GM23338 (cell line): ENCODE measurements around the gene B3GALT5. TPM values are rescaled to one million over a fixed set of nuclear protein-coding genes. Genes with fewer than 3 reads are reported as not detected.

Experiments used
- ATAC-seq: fragments of 200-7000 bp; cut with Tn5 transposase; 3 replicates; pipeline ENCODE4 v1.9.1; 2020
- DNase-seq: peaks from one replicate; pipeline ENCODE4 v3.0.0-alpha.2; 2015; ENCODE audit warnings: low spot score
- H2AFZ ChIP-seq: fragments of 200-600 bp; sonication (generic); 2 replicates; pipeline ENCODE4 v1.8.0; 2016; ENCODE audit warnings: antibody characterized with exemption, mild to moderate bottlenecking, moderate library complexity
- H3F3A ChIP-seq: fragments of 200-600 bp; sonication (generic); replicated peaks from 2 replicates; pipeline ENCODE4 v1.8.0; 2017; ENCODE audit warnings: antibody characterized with exemption, mixed run types, low read depth
- H3K27ac ChIP-seq: fragments of 200-600 bp; sonication (generic); 2 replicates; pipeline ENCODE4 v1.6.1; 2016; ENCODE audit warnings: low read depth
- H3K27me3 ChIP-seq: fragments of 200-600 bp; sonication (generic); 2 replicates; pipeline ENCODE4 v1.8.0; 2016; ENCODE audit warnings: mild to moderate bottlenecking, mixed run types, moderate library complexity; ENCODE audit not compliant: insufficient read depth
- H3K36me3 ChIP-seq: fragments of 200-600 bp; sonication (generic); 2 replicates; pipeline ENCODE4 v1.8.0; 2016; ENCODE audit warnings: mild to moderate bottlenecking; ENCODE audit not compliant: insufficient read depth
- H3K4me1 ChIP-seq: fragments of 200-600 bp; sonication (generic); 2 replicates; pipeline ENCODE4 v1.8.0; 2016; ENCODE audit warnings: mild to moderate bottlenecking, moderate library complexity; ENCODE audit not compliant: insufficient read depth
- H3K4me2 ChIP-seq: fragments of 200-600 bp; sonication (generic); 2 replicates; pipeline ENCODE4 v1.7.1; 2017; ENCODE audit warnings: mixed run types
- H3K4me3 ChIP-seq: fragments of 200-600 bp; sonication (generic); 2 replicates; pipeline ENCODE4 v1.6.1; 2016; ENCODE audit warnings: mixed run types
- H3K79me2 ChIP-seq: fragments of 200-600 bp; sonication (generic); replicated peaks from 2 replicates; pipeline ENCODE4 v1.8.0; 2017; ENCODE audit warnings: mild to moderate bottlenecking; ENCODE audit not compliant: insufficient read depth
- H3K9me2 ChIP-seq: fragments of 200-600 bp; sonication (generic); 2 replicates; pipeline ENCODE4 v1.8.0; 2017; ENCODE audit not compliant: insufficient read depth
- H4K20me1 ChIP-seq: fragments of 200-600 bp; sonication (generic); replicated peaks from 2 replicates; pipeline ENCODE4 v1.8.0; 2017; ENCODE audit warnings: mild to moderate bottlenecking; ENCODE audit not compliant: insufficient read depth
- H3K27ac Mint-ChIP-seq: 2 replicates; pipeline ENCODE4 v1.8.0; 2020; ENCODE audit warnings: inconsistent platforms, mild to moderate bottlenecking, moderate library complexity, mixed read lengths
- H3K27me3 Mint-ChIP-seq: 3 replicates; pipeline ENCODE4 v1.8.0; 2022; ENCODE audit warnings: low read depth, mild to moderate bottlenecking, moderate library complexity, mixed read lengths, inconsistent platforms; ENCODE audit not compliant: insufficient read depth, poor library complexity
- H3K36me3 Mint-ChIP-seq: 3 replicates; pipeline ENCODE4 v1.8.0; 2021; ENCODE audit warnings: low read depth, mild to moderate bottlenecking, inconsistent platforms, moderate library complexity, mixed read lengths
- H3K4me1 Mint-ChIP-seq: 3 replicates; pipeline ENCODE4 v1.8.0; 2020; ENCODE audit warnings: mild to moderate bottlenecking, inconsistent platforms, mixed read lengths
- H3K4me3 Mint-ChIP-seq: 3 replicates; pipeline ENCODE4 v1.8.0; 2021; ENCODE audit warnings: moderate library complexity, mild to moderate bottlenecking, inconsistent platforms, mixed read lengths
- H3K9me3 Mint-ChIP-seq: 3 replicates; pipeline ENCODE4 v1.8.0; 2020; ENCODE audit warnings: moderate library complexity, mild to moderate bottlenecking, inconsistent platforms, mixed read lengths
- EZH2phosphoT487 ChIP-seq: fragments of 200-600 bp; sonication (generic); IDR thresholded peaks from one replicate; pipeline ENCODE4 v1.8.1; 2018; ENCODE audit warnings: antibody characterized with exemption; ENCODE audit not compliant: unreplicated experiment
- ZNF114 ChIP-seq: fragments of 250-450 bp; sonication (Bioruptor Pico); IDR thresholded peaks from 2 replicates; pipeline ENCODE4 v1.5.0; 2020; ENCODE audit warnings: mild to moderate bottlenecking, moderate library complexity
- polyA plus RNA-seq: library from polyadenylated mRNA; unstranded; fragments of >200 nt; fragmentation: Nextera tagmentation; extraction: Ambion mirVana; gene quantifications from 2 replicates; pipeline ENCODE4 v1.2.1, GENCODE V29; 2016
- total RNA-seq: library from RNA; depleted of rRNA; stranded (reverse); fragments of >200 nt; shearing (Covaris generic); gene quantifications from 2 replicates; pipeline ENCODE4 v1.2.3, GENCODE V29; 2014
- TF ChIP-seq, protein P1 (sequence below): fragments of 250-450 bp; sonication (Bioruptor Pico); IDR thresholded peaks from 2 replicates; pipeline ENCODE4 v1.5.0; 2020; ENCODE audit warnings: mild to moderate bottlenecking, moderate library complexity
- TF ChIP-seq, protein P2 (sequence below): IDR thresholded peaks from one replicate; pipeline ENCODE4 v1.6.1; 2018; ENCODE audit warnings: antibody characterized with exemption; ENCODE audit not compliant: unreplicated experiment
- TF ChIP-seq, protein P3 (sequence below): IDR thresholded peaks from 2 replicates; pipeline ENCODE4 v1.6.1; 2016; ENCODE audit warnings: antibody characterized with exemption

The B3GALT5 gene
- total and polyA plus RNA-seq, 2 experiments from 2014 or later, result 6.2 to 37.5 TPM

DNA sequence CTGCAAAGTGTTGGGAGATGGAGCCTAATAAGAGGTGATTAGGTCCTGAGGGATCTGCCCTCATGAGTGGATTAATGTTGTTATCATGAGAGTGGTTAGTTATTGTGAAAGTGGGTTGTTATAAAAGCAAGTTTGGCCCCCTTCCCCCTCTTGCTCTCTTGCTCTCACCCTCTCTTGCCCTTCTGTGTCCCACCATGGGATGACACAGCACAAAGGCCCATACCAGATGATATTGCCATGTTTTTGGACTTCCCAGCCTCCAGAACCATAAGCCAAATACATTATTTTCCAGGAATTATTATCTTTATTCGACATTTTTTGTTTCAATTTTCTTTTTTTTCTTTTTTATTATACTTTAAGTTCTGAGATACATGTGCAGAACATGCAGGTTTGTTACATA is 90.8 kb downstream of the B3GALT5 start (continued):
- TF ChIP-seq, protein P1, sequence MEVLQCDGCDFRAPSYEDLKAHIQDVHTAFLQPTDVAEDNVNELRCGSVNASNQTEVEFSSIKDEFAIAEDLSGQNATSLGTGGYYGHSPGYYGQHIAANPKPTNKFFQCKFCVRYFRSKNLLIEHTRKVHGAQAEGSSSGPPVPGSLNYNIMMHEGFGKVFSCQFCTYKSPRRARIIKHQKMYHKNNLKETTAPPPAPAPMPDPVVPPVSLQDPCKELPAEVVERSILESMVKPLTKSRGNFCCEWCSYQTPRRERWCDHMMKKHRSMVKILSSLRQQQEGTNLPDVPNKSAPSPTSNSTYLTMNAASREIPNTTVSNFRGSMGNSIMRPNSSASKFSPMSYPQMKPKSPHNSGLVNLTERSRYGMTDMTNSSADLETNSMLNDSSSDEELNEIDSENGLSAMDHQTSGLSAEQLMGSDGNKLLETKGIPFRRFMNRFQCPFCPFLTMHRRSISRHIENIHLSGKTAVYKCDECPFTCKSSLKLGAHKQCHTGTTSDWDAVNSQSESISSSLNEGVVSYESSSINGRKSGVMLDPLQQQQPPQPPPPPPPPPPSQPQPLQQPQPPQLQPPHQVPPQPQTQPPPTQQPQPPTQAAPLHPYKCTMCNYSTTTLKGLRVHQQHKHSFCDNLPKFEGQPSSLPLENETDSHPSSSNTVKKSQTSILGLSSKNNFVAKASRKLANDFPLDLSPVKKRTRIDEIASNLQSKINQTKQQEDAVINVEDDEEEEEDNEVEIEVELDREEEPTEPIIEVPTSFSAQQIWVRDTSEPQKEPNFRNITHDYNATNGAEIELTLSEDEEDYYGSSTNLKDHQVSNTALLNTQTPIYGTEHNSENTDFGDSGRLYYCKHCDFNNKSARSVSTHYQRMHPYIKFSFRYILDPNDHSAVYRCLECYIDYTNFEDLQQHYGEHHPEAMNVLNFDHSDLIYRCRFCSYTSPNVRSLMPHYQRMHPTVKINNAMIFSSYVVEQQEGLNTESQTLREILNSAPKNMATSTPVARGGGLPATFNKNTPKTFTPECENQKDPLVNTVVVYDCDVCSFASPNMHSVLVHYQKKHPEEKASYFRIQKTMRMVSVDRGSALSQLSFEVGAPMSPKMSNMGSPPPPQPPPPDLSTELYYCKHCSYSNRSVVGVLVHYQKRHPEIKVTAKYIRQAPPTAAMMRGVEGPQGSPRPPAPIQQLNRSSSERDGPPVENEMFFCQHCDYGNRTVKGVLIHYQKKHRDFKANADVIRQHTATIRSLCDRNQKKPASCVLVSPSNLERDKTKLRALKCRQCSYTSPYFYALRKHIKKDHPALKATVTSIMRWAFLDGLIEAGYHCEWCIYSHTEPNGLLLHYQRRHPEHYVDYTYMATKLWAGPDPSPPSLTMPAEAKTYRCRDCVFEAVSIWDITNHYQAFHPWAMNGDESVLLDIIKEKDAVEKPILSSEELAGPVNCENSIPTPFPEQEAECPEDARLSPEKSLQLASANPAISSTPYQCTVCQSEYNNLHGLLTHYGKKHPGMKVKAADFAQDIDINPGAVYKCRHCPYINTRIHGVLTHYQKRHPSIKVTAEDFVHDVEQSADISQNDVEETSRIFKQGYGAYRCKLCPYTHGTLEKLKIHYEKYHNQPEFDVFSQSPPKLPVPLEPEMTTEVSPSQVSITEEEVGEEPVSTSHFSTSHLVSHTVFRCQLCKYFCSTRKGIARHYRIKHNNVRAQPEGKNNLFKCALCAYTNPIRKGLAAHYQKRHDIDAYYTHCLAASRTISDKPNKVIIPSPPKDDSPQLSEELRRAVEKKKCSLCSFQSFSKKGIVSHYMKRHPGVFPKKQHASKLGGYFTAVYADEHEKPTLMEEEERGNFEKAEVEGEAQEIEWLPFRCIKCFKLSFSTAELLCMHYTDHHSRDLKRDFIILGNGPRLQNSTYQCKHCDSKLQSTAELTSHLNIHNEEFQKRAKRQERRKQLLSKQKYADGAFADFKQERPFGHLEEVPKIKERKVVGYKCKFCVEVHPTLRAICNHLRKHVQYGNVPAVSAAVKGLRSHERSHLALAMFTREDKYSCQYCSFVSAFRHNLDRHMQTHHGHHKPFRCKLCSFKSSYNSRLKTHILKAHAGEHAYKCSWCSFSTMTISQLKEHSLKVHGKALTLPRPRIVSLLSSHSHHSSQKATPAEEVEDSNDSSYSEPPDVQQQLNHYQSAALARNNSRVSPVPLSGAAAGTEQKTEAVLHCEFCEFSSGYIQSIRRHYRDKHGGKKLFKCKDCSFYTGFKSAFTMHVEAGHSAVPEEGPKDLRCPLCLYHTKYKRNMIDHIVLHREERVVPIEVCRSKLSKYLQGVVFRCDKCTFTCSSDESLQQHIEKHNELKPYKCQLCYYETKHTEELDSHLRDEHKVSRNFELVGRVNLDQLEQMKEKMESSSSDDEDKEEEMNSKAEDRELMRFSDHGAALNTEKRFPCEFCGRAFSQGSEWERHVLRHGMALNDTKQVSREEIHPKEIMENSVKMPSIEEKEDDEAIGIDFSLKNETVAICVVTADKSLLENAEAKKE (CRISPR knock-in tag), result no peak
- TF ChIP-seq, protein P2, sequence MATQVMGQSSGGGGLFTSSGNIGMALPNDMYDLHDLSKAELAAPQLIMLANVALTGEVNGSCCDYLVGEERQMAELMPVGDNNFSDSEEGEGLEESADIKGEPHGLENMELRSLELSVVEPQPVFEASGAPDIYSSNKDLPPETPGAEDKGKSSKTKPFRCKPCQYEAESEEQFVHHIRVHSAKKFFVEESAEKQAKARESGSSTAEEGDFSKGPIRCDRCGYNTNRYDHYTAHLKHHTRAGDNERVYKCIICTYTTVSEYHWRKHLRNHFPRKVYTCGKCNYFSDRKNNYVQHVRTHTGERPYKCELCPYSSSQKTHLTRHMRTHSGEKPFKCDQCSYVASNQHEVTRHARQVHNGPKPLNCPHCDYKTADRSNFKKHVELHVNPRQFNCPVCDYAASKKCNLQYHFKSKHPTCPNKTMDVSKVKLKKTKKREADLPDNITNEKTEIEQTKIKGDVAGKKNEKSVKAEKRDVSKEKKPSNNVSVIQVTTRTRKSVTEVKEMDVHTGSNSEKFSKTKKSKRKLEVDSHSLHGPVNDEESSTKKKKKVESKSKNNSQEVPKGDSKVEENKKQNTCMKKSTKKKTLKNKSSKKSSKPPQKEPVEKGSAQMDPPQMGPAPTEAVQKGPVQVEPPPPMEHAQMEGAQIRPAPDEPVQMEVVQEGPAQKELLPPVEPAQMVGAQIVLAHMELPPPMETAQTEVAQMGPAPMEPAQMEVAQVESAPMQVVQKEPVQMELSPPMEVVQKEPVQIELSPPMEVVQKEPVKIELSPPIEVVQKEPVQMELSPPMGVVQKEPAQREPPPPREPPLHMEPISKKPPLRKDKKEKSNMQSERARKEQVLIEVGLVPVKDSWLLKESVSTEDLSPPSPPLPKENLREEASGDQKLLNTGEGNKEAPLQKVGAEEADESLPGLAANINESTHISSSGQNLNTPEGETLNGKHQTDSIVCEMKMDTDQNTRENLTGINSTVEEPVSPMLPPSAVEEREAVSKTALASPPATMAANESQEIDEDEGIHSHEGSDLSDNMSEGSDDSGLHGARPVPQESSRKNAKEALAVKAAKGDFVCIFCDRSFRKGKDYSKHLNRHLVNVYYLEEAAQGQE, result no peak

DNA sequence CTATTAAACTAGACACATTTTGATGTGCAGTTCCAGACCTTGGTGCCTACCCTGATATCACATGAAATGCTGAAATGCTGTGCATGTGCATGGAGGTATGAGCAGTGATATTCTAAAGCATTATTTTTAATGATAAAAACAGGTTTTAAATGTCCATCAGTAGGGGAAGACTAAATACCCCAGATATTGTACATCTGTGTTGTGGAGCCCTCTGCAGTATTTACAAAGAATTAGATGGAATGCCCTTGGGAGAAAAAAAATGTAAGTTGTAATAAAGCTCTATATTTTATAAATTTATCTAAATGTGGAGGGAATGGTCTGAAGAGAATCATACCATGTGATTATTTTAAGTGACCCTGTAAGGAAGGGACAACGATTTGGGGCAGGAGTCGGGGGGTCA is 93.1 kb downstream of the B3GALT5 start:
- Histone ChIP-seq H3F3A (peaks cover 12% of the 10 kb centered on the region), H3K9me2 (peaks cover 30% of the 10 kb centered on the region), H3K36me3 (peaks cover 11% of the 10 kb centered on the region; the same call in 1 of the 2 replicates), H3K4me1 (peaks cover 36% of the 10 kb centered on the region), H3K79me2 (no peaks in the 10 kb centered on the region), H3K27me3 (no peaks in the 10 kb centered on the region), H3K4me2 (no peak overlapping the region), H4K20me1 (no peaks in the 10 kb centered on the region), H3K27ac (no peak overlapping the region), H2AFZ (no peak overlapping the region), H3K4me3 (no peak overlapping the region)
- DNase-seq (no peak), ATAC-seq (no peak)
- H3K36me3 Mint-ChIP-seq, result peaks cover 61% of the 10 kb centered on the region
- no peak overlapping the region for H3K27ac Mint-ChIP-seq
- TF ChIP-seq EZH2phosphoT487 (no peak), ZNF114 (CRISPR knock-in tag) (no peak)
- TF ChIP-seq, protein P3, sequence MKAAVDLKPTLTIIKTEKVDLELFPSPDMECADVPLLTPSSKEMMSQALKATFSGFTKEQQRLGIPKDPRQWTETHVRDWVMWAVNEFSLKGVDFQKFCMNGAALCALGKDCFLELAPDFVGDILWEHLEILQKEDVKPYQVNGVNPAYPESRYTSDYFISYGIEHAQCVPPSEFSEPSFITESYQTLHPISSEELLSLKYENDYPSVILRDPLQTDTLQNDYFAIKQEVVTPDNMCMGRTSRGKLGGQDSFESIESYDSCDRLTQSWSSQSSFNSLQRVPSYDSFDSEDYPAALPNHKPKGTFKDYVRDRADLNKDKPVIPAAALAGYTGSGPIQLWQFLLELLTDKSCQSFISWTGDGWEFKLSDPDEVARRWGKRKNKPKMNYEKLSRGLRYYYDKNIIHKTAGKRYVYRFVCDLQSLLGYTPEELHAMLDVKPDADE, result no peak
- no peak overlapping the region for H3K4me3 Mint-ChIP-seq
- peaks cover 1% of the 10 kb centered on the region for H3K27me3 Mint-ChIP-seq
- H3K9me3 Mint-ChIP-seq, result peaks cover 31% of the 10 kb centered on the region
- peaks cover 31% of the 10 kb centered on the region for H3K4me1 Mint-ChIP-seq
